Neuronal stem cell (in vitro differentiated cells): ENCODE data around the gene SERGEF.

Experiments
- DNase-seq: peaks from one replicate; pipeline ENCODE4 v3.0.0-alpha.2; 2013; ENCODE audit warnings: low spot score
- H2AFZ ChIP-seq: one replicate; pipeline ENCODE4 v1.6.1; 2013; ENCODE audit warnings: mild to moderate bottlenecking, low read length, inconsistent platforms
- H2AK5ac ChIP-seq: 2 replicates; pipeline ENCODE4 v1.6.1; 2013; ENCODE audit warnings: low read depth, mild to moderate bottlenecking, inconsistent platforms, low read length, moderate library complexity, mixed read lengths
- H2BK120ac ChIP-seq: 2 replicates; pipeline ENCODE4 v1.6.1; 2013; ENCODE audit warnings: low read depth, mild to moderate bottlenecking, inconsistent platforms, low read length, moderate library complexity, mixed read lengths
- H2BK12ac ChIP-seq: one replicate; pipeline ENCODE4 v1.6.1; 2013; ENCODE audit warnings: low read length, inconsistent platforms
- H2BK15ac ChIP-seq: 2 replicates; pipeline ENCODE4 v1.6.1; 2013; ENCODE audit warnings: mild to moderate bottlenecking, low read length, inconsistent platforms, mixed read lengths
- H2BK5ac ChIP-seq: one replicate; pipeline ENCODE4 v1.6.1; 2013; ENCODE audit warnings: inconsistent platforms, mild to moderate bottlenecking, low read length, moderate library complexity
- H3K14ac ChIP-seq: one replicate; pipeline ENCODE4 v1.6.1; 2013; ENCODE audit warnings: low read length, inconsistent platforms
- H3K18ac ChIP-seq: 2 replicates; pipeline ENCODE4 v1.6.1; 2013; ENCODE audit warnings: low read length, inconsistent platforms
- H3K23ac ChIP-seq: 2 replicates; pipeline ENCODE4 v1.6.1; 2013; ENCODE audit warnings: low read depth, mild to moderate bottlenecking, mixed read lengths, low read length, inconsistent platforms; ENCODE audit not compliant: poor library complexity
- H3K27ac ChIP-seq: replicated peaks from 3 replicates; pipeline ENCODE4 v1.5.1; 2013; ENCODE audit warnings: low read length, inconsistent platforms
- H3K27me3 ChIP-seq, 3 experiments: 2 replicates each; pipeline ENCODE4 v1.6.1; 2013; ENCODE audit warnings: low read length in 3 of 3, mild to moderate bottlenecking in 2 of 3, inconsistent platforms in 1 of 3, low read depth in 1 of 3, mixed read lengths in 1 of 3, moderate library complexity in 1 of 3; ENCODE audit not compliant: control insufficient read depth in 3 of 3, insufficient read depth in 3 of 3
- H3K36me3 ChIP-seq, 2 donors: replicated peaks in 1 of 2; 2 replicates each; pipeline ENCODE4 v1.6.1; 2013; ENCODE audit warnings: low read length in 2 of 2; ENCODE audit not compliant: control insufficient read depth in 2 of 2, insufficient read depth in 2 of 2
- H3K4ac ChIP-seq: 2 replicates; pipeline ENCODE4 v1.6.1; 2013; ENCODE audit warnings: inconsistent platforms, mild to moderate bottlenecking, low read length, moderate library complexity
- H3K4me1 ChIP-seq, 2 donors: 1 replicate in 1 of 2; 2 replicates in 1 of 2; pipeline ENCODE4 v1.6.1; 2013; ENCODE audit warnings: low read length in 2 of 2, low read depth in 1 of 2; ENCODE audit not compliant: control insufficient read depth in 2 of 2, insufficient read depth in 1 of 2
- H3K4me2 ChIP-seq: one replicate; pipeline ENCODE4 v1.6.1; 2013; ENCODE audit warnings: mild to moderate bottlenecking, low read length, inconsistent platforms; ENCODE audit not compliant: insufficient read depth, poor library complexity, severe bottlenecking
- H3K4me3 ChIP-seq, 2 donors: 2 replicates each; pipeline ENCODE4 v1.5.1; 2013; ENCODE audit warnings: low read length in 2 of 2, mild to moderate bottlenecking in 2 of 2, inconsistent platforms in 1 of 2, moderate library complexity in 1 of 2
- H3K79me1 ChIP-seq: one replicate; pipeline ENCODE4 v1.6.1; 2013; ENCODE audit warnings: low read depth, mild to moderate bottlenecking, inconsistent platforms, low read length, moderate library complexity
- H3K9ac ChIP-seq: one replicate; pipeline ENCODE4 v1.6.1; 2013; ENCODE audit warnings: mild to moderate bottlenecking, low read depth, low read length, inconsistent platforms; ENCODE audit not compliant: poor library complexity
- H3K9me3 ChIP-seq, 2 donors: replicated peaks in 1 of 2; 2 replicates each; pipeline versions ENCODE3 to v1.6.1; 2013; ENCODE audit warnings: low read length in 2 of 2, mild to moderate bottlenecking in 2 of 2, inconsistent platforms in 1 of 2, low read depth in 1 of 2, mixed read lengths in 1 of 2, moderate library complexity in 1 of 2; ENCODE audit not compliant: control insufficient read depth in 2 of 2, insufficient read depth in 1 of 2
- H4K8ac ChIP-seq: one replicate; pipeline ENCODE4 v1.6.1; 2013; ENCODE audit warnings: low read depth, mild to moderate bottlenecking, inconsistent platforms, low read length, moderate library complexity
- H4K91ac ChIP-seq: one replicate; pipeline ENCODE4 v1.6.1; 2013; ENCODE audit warnings: low read length, low read depth, mild to moderate bottlenecking, inconsistent platforms; ENCODE audit not compliant: poor library complexity
- WGBS, 2 donors: extraction: QIAGEN DNeasy Blood & Tissue Kit; methylation state at CpG; one replicate each; pipeline ENCODE4 v1.1.7; 2013; ENCODE audit warnings: missing lambda C conversion rate in 2 of 2, mixed read lengths in 1 of 2; ENCODE audit not compliant: insufficient read length in 2 of 2, insufficient replicate concordance in 1 of 2; ENCODE audit errors: extremely low coverage in 2 of 2; 5-methylcytosine and 5-hydroxymethylcytosine counted together

Gene SERGEF

DNA sequence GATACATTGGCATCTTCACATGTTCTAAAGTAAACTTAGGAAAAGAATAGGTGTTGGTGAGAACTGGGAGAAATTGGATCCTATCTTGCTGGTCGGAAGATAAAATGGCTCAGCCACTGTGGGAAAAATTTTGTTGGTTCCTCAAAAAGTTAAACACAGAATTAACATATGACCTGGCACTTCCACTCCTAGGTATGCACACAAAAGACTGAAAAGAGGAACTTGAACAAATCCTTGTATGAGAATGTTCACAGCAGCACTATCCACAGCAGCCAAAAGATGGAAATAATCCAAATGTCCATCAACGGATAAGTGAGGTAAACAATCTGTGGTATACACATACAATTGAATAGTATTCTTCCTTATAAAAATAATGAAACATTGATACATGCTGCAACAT lies 38.0 kb upstream of the SERGEF start:
- no peak overlapping the region for H3K4ac ChIP-seq

DNA sequence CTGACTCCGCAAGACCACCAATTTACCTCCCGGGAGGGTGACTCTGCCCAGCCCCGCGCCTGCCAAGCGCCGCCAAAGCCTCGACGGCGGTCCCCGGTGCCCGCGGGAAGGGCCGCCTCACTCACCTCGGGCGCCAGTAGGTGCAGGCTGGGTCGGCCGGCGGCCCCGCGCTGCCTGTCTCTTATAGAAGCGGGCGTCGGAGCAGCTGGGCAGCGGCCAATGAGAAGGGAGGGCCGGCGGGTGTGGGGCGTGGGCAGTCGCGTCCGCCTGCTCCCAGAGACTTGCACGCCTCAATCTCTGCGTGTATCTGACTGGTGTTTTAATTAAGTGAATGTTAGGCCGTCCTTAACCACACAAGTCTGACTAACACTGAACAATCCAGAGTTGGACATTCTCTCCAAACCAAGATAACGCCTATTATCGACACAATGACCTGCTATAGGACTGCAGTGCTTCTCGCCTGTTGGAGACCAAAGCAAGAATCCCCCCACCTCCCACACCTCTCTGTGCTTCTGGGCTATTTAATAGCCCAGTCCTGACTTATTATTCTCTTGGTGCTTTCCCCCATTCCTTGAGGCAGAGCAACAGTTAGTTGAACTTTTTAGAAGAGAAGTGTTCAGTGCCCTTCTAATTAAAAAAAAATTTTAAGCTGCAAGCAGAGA lies 33.4 kb upstream of the SERGEF start, which contains the start of gene TPH1:
TSS of gene TPH1 (minus strand) at position 154 of the 662 bp plus-strand sequence. CDS start 5,507 bp downstream, outside the sequence.
- Histone ChIP-seq H3K23ac (no peak within 1 kb of the TSS), H3K79me1 (no peaks in the 10 kb centered on the region), H3K4ac (no peak within 1 kb of the TSS), H2AFZ (peak within 1 kb of the TSS; percentile 12), H3K4me2 (peak within 1 kb of the TSS; percentile 50), H2BK5ac (no peak within 1 kb of the TSS), H3K18ac (no peak within 1 kb of the TSS), H3K36me3 (no peaks in the 10 kb centered on the region), H4K91ac (no peak within 1 kb of the TSS), H2BK12ac (no peak within 1 kb of the TSS), H4K8ac (no peak within 1 kb of the TSS), H3K4me1 (peaks cover 0 to 2% of the 10 kb centered on the region in 2 donors), H2BK15ac (no peak within 1 kb of the TSS), H3K27me3 (peaks cover 0 to 15% (median 2%) of the 10 kb centered on the region in 3 experiments), H3K27ac (no peak within 1 kb of the TSS), H2AK5ac (no peak within 1 kb of the TSS), H3K4me3 (peak within 1 kb of the TSS in 1 of 2 donors; percentile 69), H3K14ac (no peak within 1 kb of the TSS), H3K9ac (peak within 1 kb of the TSS; percentile 72), H3K9me3 (no peaks in the 10 kb centered on the region), H2BK120ac (no peak within 1 kb of the TSS)
- WGBS, 2 donors: no CpG with 5 or more reads among the region's 36 CpGs
- peak; percentile 26 for DNase-seq

More for the DNA sequence above, 38.0 kb upstream of the SERGEF start:
- no peak overlapping the region for H2AK5ac ChIP-seq
- no peak overlapping the region for H2BK5ac ChIP-seq
- no peak overlapping the region for H3K9ac ChIP-seq
- H3K79me1 ChIP-seq: no peaks in the 10 kb centered on the region
- no peaks in the 10 kb centered on the region for H3K9me3 ChIP-seq
- H3K4me2 ChIP-seq: no peak overlapping the region
- H3K14ac ChIP-seq: no peak overlapping the region
- H3K4me3 ChIP-seq: no peak overlapping the region
- no peak overlapping the region for H2AFZ ChIP-seq
- H2BK120ac ChIP-seq: no peak overlapping the region
- no peak overlapping the region for H4K8ac ChIP-seq
- no peak overlapping the region for H2BK12ac ChIP-seq
- H2BK15ac ChIP-seq: no peak overlapping the region
- DNase-seq: no peak
- no peak overlapping the region for H3K27ac ChIP-seq
- H3K27me3 ChIP-seq: peaks cover 0 to 7% (median 2%) of the 10 kb centered on the region in 3 experiments
- H4K91ac ChIP-seq: no peak overlapping the region
- peaks cover 0 to 1% of the 10 kb centered on the region in 2 donors for H3K4me1 ChIP-seq
- H3K18ac ChIP-seq: no peak overlapping the region
- WGBS, 2 donors: no CpG with 5 or more reads among the region's 2 CpGs
- H3K23ac ChIP-seq: no peak overlapping the region
- H3K36me3 ChIP-seq: no peaks in the 10 kb centered on the region

DNA sequence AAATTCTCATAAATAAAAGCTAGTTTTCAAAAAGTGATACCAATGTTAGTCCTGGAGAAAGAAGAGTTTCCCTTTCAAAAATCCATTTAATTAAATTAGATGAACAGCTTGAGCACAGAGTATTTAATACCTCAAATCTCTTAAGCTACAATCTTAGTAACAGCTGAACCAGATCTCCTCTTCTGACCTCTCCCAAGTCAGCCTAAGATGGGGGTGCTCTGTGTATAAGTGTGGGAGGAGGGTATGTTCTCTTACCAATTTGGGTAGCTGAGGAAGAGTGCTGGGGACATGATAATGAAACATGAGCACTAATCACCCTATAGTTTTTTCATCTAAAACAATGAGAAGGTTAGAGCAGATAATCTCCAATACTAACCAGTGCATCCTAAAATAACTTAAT lies 23.6 kb upstream of the SERGEF start:
- Histone ChIP-seq H3K9me3 (no peaks in the 10 kb centered on the region), H3K4me2 (no peak overlapping the region), H2BK5ac (no peak overlapping the region), H3K4ac (no peak overlapping the region), H3K27ac (no peak overlapping the region), H3K4me1 (no peaks in the 10 kb centered on the region), H2BK12ac (no peak overlapping the region), H2AK5ac (no peak overlapping the region), H2BK15ac (no peak overlapping the region), H4K8ac (no peak overlapping the region), H2AFZ (no peak overlapping the region), H3K36me3 (no peaks in the 10 kb centered on the region), H3K9ac (no peak overlapping the region), H2BK120ac (no peak overlapping the region), H3K79me1 (no peaks in the 10 kb centered on the region), H3K14ac (no peak overlapping the region), H3K27me3 (no peaks in the 10 kb centered on the region), H3K4me3 (no peak overlapping the region), H3K18ac (no peak overlapping the region), H3K23ac (no peak overlapping the region), H4K91ac (no peak overlapping the region)
- no peak for DNase-seq

DNA sequence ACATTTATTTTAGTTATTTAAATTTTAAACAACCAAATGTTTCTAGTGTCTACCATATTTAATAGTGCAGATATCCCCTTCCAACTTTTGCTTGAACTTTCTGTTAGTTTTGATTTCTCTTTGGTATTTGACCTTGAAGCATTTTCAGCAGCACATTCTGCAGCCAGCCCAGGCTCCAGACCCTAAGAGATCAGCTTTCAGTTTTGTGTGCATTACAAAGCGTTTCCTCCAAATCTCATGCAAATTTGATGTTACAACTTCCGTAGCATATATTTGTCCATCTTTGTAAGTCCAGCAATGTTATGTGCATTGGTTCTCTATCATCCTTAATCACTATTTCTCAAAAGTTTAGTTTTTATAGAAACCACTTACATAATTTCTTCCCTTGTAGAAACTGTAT lies 14.6 kb upstream of the SERGEF start:
- H3K27ac ChIP-seq: no peak overlapping the region
- H3K4me2 ChIP-seq: no peak overlapping the region
- no peak overlapping the region for H3K9ac ChIP-seq
- no peak for DNase-seq
- H2AFZ ChIP-seq: no peak overlapping the region
- no peak overlapping the region for H4K91ac ChIP-seq
- no peaks in the 10 kb centered on the region for H3K27me3 ChIP-seq
- no peak overlapping the region for H3K23ac ChIP-seq
- no peak overlapping the region for H2BK15ac ChIP-seq
- no peaks in the 10 kb centered on the region for H3K36me3 ChIP-seq
- no peak overlapping the region for H3K4ac ChIP-seq
- no peak overlapping the region for H3K18ac ChIP-seq
- no peak overlapping the region for H2BK5ac ChIP-seq
- no peak overlapping the region for H3K14ac ChIP-seq
- H3K4me3 ChIP-seq: no peak overlapping the region
- no peak overlapping the region for H2BK120ac ChIP-seq
- no peak overlapping the region for H2BK12ac ChIP-seq
- H3K79me1 ChIP-seq: no peaks in the 10 kb centered on the region
- peaks cover 0 to 3% of the 10 kb centered on the region in 2 donors for H3K4me1 ChIP-seq
- H3K9me3 ChIP-seq: no peaks in the 10 kb centered on the region
- no CpG with 5 or more reads among the region's 2 CpGs for WGBS, 2 donors
- no peak overlapping the region for H4K8ac ChIP-seq
- no peak overlapping the region for H2AK5ac ChIP-seq
